T-cell (primary cell): ENCODE results near the gene EFS. TPM values are rescaled to one million over a fixed set of nuclear protein-coding genes. Genes with fewer than 3 reads are reported as not detected.

ENCODE experiments used
- ATAC-seq, 4 experiments: fragments of 200-7000 bp in 3 of 4; fragments of 150-1000 bp in 1 of 4; cut with Tn5 transposase; replicated peaks in 1 of 4; 1 replicate in 3 of 4; 2 replicates in 1 of 4; pipeline ENCODE4 v1.10.0; 2021; ENCODE audit warnings: moderate library complexity in 3 of 4, mild to moderate bottlenecking in 2 of 4, moderate number of reproducible peaks in 1 of 4
- CTCF ChIA-PET, 2 donors: fragments of 300-600 bp; sonication (Branson Sonifier 250); formaldehyde crosslinking; loops; one replicate each; lab custom pipeline; 2022; ENCODE audit warnings: antibody characterized with exemption in 2 of 2; lab: Charles Lee
- POLR2A ChIA-PET, 2 donors: fragments of 300-600 bp; sonication (Branson Sonifier 250); formaldehyde crosslinking; loops; one replicate each; lab custom pipeline; 2022; ENCODE audit warnings: antibody characterized with exemption in 2 of 2; lab: Charles Lee
- DNase-seq, 35 experiments: peaks; one replicate each; pipeline versions ENCODE4 v3.0.0 to v3.0.0-alpha.2; 2013 to 2023
- H3K27ac ChIP-seq: one replicate; pipeline ENCODE4 v1.5.1; 2013; ENCODE audit warnings: low read length
- H3K27me3 ChIP-seq, 2 experiments: replicated peaks in 1 of 2; 1 replicate in 1 of 2; 2 replicates in 1 of 2; pipeline versions ENCODE4 v1.6.1 to v1.7.0; 2013; ENCODE audit warnings: low read length in 1 of 2, mixed read lengths in 1 of 2; ENCODE audit not compliant: control insufficient read depth in 2 of 2, insufficient read depth in 2 of 2; ENCODE audit errors: extremely low read depth in 1 of 2
- H3K36me3 ChIP-seq, 2 donors: 1 replicate in 1 of 2; 2 replicates in 1 of 2; pipeline versions ENCODE4 v1.6.1 to v1.7.0; 2013; ENCODE audit warnings: low read length in 1 of 2; ENCODE audit not compliant: control insufficient read depth in 2 of 2, insufficient read depth in 1 of 2; ENCODE audit errors: extremely low read depth in 1 of 2
- H3K4me1 ChIP-seq, 2 experiments: 1 replicate in 1 of 2; 2 replicates in 1 of 2; pipeline versions ENCODE4 v1.6.1 to v1.7.0; 2013; ENCODE audit warnings: low read length in 2 of 2, mixed read lengths in 1 of 2; ENCODE audit not compliant: insufficient read depth in 2 of 2, control insufficient read depth in 1 of 2; ENCODE audit errors: extremely low read depth in 1 of 2
- H3K4me3 ChIP-seq, 2 donors: 1 replicate in 1 of 2; 2 replicates in 1 of 2; pipeline versions ENCODE4 v1.5.1 to v1.7.0; 2013; ENCODE audit warnings: mild to moderate bottlenecking in 2 of 2, low read length in 1 of 2, moderate library complexity in 1 of 2; ENCODE audit not compliant: control insufficient read depth in 1 of 2; ENCODE audit errors: extremely low read depth in 1 of 2
- H3K9me3 ChIP-seq: 2 replicates; pipeline ENCODE4 v1.7.0; 2013
- H3K27ac Mint-ChIP-seq, 2 donors: one replicate each; pipeline ENCODE4 v1.8.0; 2020 to 2021; ENCODE audit warnings: mild to moderate bottlenecking in 2 of 2, mixed read lengths in 2 of 2
- H3K27me3 Mint-ChIP-seq, 2 donors: one replicate each; pipeline ENCODE4 v1.8.0; 2021 to 2022; ENCODE audit warnings: mixed read lengths in 2 of 2
- H3K36me3 Mint-ChIP-seq: one replicate; pipeline ENCODE4 v1.8.0; 2021; ENCODE audit warnings: mixed read lengths
- H3K4me1 Mint-ChIP-seq, 3 donors: one replicate each; pipeline ENCODE4 v1.8.0; 2020 to 2022; ENCODE audit warnings: mixed read lengths in 3 of 3, mild to moderate bottlenecking in 1 of 3
- H3K4me3 Mint-ChIP-seq, 3 donors: one replicate each; pipeline ENCODE4 v1.8.0; 2020 to 2022; ENCODE audit warnings: mild to moderate bottlenecking in 3 of 3, mixed read lengths in 3 of 3, moderate library complexity in 3 of 3
- H3K9me3 Mint-ChIP-seq, 3 donors: one replicate each; pipeline ENCODE4 v1.8.0; 2020 to 2022; ENCODE audit warnings: mixed read lengths in 3 of 3
- WGBS: methylation state at CpG from one replicate; pipeline ENCODE4 v1.1.5; 2013; ENCODE audit warnings: missing lambda C conversion rate; ENCODE audit not compliant: insufficient coverage; 5-methylcytosine and 5-hydroxymethylcytosine counted together
- total RNA-seq, 35 experiments: library from RNA in 6 of 35; stranded (reverse) in 6 of 35; fragments of 120-200 nt in 1 of 35; gene quantifications; one replicate each; pipeline versions ENCODE4 v1.2.1 to v1.2.4 and lab custom pipeline; 2013 to 2026

Gene EFS
- total RNA-seq, 5 donors from 2014 or later (not counting 1 experiment from before 2014, with no cell fraction given) = 0.15 TPM; not detected in 4

DNA sequence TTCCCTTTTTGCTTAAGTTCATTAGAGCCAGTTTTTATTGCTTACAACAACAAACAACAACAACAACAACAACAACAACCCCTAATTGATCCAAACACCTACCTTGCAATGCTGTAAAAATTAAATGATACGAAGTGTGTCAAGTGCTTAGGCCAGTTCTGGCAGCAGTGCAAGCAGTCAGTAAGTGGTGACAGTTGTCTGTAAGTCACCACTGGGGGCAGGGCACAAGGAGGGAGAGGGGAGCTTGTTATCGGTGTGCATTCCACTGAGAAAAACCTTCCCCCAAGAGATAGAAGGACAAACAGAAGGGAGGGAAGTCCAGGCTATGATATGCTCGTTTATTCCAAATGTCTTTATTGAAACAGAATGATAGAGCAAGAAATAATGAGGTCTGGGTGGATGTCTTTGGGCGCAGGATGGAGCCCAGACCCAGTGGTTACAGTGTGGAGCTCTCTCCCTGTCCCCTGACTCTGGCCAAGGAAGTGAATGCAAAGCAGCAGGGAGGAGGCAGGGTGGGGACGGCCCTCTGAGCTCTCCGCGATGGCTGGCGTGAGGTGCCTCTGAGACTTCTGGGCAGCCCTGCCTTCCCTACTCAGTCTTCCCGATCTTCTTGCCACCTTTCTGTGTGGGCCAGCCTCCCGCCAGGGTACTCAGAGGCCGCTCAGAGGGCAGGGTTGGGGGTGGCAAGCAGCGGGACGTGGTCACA is 18.8 kb downstream of the EFS start:
- POLR2A ChIA-PET = no interaction called here

GRCh38 chr14:23344481-23344880 is 20.5 kb downstream of the EFS start:
- Mint-ChIP-seq H3K27ac (no peak overlapping the region), H3K9me3 (no peaks in the 10 kb centered on the region), H3K4me3 (no peak overlapping the region), H3K4me1 (no peaks in the 10 kb centered on the region), H3K27me3 (peaks cover 0 to 8% of the 10 kb centered on the region in 2 donors), H3K36me3 (peaks cover 4% of the 10 kb centered on the region)
- POLR2A ChIA-PET = interaction anchor here in 1 of 2 donors (0.6 to 1.0 kb wide), 2 partner anchors 17 to 867 kb away, joined by 3 read pairs; no protein-coding TSS in a partner anchor
- no peaks in the 10 kb centered on the region for H3K9me3 ChIP-seq
- 50% methylated on average over 1 of the region's 3 CpGs for WGBS
- peaks cover 0 to 16% of the 10 kb centered on the region in 2 experiments for H3K27me3 ChIP-seq
- no peak for DNase-seq
- H3K4me1 ChIP-seq = no peaks in the 10 kb centered on the region
- H3K27ac ChIP-seq = no peak overlapping the region
- ATAC-seq = no peak
- no peaks in the 10 kb centered on the region for H3K36me3 ChIP-seq
- no peak overlapping the region for H3K4me3 ChIP-seq
- CTCF ChIA-PET = no interaction called here

More for the DNA sequence above, 18.8 kb downstream of the EFS start:
- CTCF ChIA-PET = no interaction called here
- no peaks in the 10 kb centered on the region for H3K4me1 ChIP-seq
- Mint-ChIP-seq H3K27me3 (peaks cover 8 to 18% of the 10 kb centered on the region in 2 donors), H3K4me1 (peaks cover 2 to 6% (median 5%) of the 10 kb centered on the region in 3 donors), H3K9me3 (no peaks in the 10 kb centered on the region), H3K36me3 (no peaks in the 10 kb centered on the region), H3K27ac (no peak overlapping the region), H3K4me3 (no peak overlapping the region)
- DNase-seq (no peak), ATAC-seq (no peak)
- H3K9me3 ChIP-seq = no peaks in the 10 kb centered on the region
- 89% methylated on average over 9 of the region's 13 CpGs for WGBS
- H3K4me3 ChIP-seq = no peak overlapping the region
- peaks cover 4 to 17% of the 10 kb centered on the region in 2 experiments for H3K27me3 ChIP-seq
- no peaks in the 10 kb centered on the region for H3K36me3 ChIP-seq
- H3K27ac ChIP-seq = no peak overlapping the region

- Histone ChIP-seq H3K4me1 (no peaks in the 10 kb centered on the region), H3K27me3 (no peaks in the 10 kb centered on the region), H3K9me3 (no peaks in the 10 kb centered on the region), H3K27ac (no peak overlapping the region), H3K36me3 (no peaks in the 10 kb centered on the region), H3K4me3 (no peak overlapping the region)
- H3K27me3 Mint-ChIP-seq = peaks cover 14 to 32% of the 10 kb centered on the region in 2 donors
- H3K4me1 Mint-ChIP-seq = no peaks in the 10 kb centered on the region
- DNase-seq = no peak
- no peaks in the 10 kb centered on the region for H3K9me3 Mint-ChIP-seq
- POLR2A ChIA-PET = no interaction called here
- no peak overlapping the region for H3K4me3 Mint-ChIP-seq
- peaks cover 4% of the 10 kb centered on the region for H3K36me3 Mint-ChIP-seq
- no CpG with 5 or more reads among the region's 1 CpG for WGBS
- no peak overlapping the region for H3K27ac Mint-ChIP-seq
- ATAC-seq = no peak
- CTCF ChIA-PET = interaction anchor here in 1 of 2 donors (1.9 kb wide), 1 partner anchor 13 kb away, joined by 4 read pairs; no protein-coding TSS in a partner anchor
These were observed 25.3 kb downstream of the EFS start for GRCh38 chr14:23339506-23340268.

DNA sequence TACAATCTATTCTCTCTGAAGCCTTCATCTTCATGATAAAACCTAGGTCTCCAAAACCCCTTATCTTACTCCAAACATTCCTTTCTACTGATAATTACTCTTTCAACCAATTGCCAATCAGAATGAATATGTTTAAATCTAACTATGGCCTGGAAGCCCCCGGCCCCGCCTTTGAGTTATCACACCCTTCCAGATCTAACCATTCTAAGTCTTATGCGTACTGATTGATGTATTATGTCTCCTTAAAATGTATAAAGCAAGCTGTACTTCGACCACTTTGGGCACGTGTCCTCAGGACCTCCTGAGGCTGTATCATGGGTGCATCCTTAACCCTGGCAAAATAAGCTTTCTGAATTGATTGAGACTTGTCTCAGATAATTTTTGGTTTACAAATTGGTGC is 29.3 kb downstream of the EFS start:
- Mint-ChIP-seq H3K27ac (no peak overlapping the region), H3K27me3 (peaks cover 16 to 24% of the 10 kb centered on the region in 2 donors), H3K4me1 (no peaks in the 10 kb centered on the region), H3K36me3 (peaks cover 4% of the 10 kb centered on the region), H3K9me3 (no peaks in the 10 kb centered on the region), H3K4me3 (no peak overlapping the region)
- peaks cover 0 to 8% of the 10 kb centered on the region in 2 experiments for H3K27me3 ChIP-seq
- CTCF ChIA-PET = no interaction called here
- WGBS = no CpG with 5 or more reads among the region's 5 CpGs
- POLR2A ChIA-PET = no interaction called here
- no peak for DNase-seq
- ATAC-seq = no peak
- H3K36me3 ChIP-seq = no peaks in the 10 kb centered on the region
- H3K4me1 ChIP-seq = no peaks in the 10 kb centered on the region
- no peak overlapping the region for H3K27ac ChIP-seq
- H3K4me3 ChIP-seq = no peak overlapping the region
- no peaks in the 10 kb centered on the region for H3K9me3 ChIP-seq

- 69% methylated on average over 3 of the region's 4 CpGs for WGBS
- peaks cover 6 to 25% of the 10 kb centered on the region in 2 donors for H3K36me3 ChIP-seq
- DNase-seq (peak in 31 of 35 experiments; percentile 16 to 84 (median 47)), ATAC-seq (peak; percentile 61 to 81 (median 74))
- Mint-ChIP-seq H3K9me3 (no peaks in the 10 kb centered on the region), H3K27me3 (no peaks in the 10 kb centered on the region), H3K27ac (no peak overlapping the region), H3K4me3 (no peak overlapping the region), H3K36me3 (peaks cover 15% of the 10 kb centered on the region), H3K4me1 (peaks cover 2 to 6% (median 6%) of the 10 kb centered on the region in 3 donors)
- H3K4me3 ChIP-seq = no peak overlapping the region
- H3K4me1 ChIP-seq = peaks cover 0 to 2% of the 10 kb centered on the region in 2 experiments
- CTCF ChIA-PET = interaction anchor here (0.6 to 1.2 kb wide), 3 partner anchors 10 to 691 kb away, joined by 3 to 4 read pairs (median 3); no protein-coding TSS in a partner anchor
- peaks cover 0 to 6% of the 10 kb centered on the region in 2 experiments for H3K27me3 ChIP-seq
- H3K27ac ChIP-seq = no peak overlapping the region
- POLR2A ChIA-PET = no interaction called here
- H3K9me3 ChIP-seq = no peaks in the 10 kb centered on the region
These were observed 36.8 kb downstream of the EFS start for GRCh38 chr14:23327947-23328744.
